ENCODE results near the gene CASTOR1. TPM values are rescaled to one million over a fixed set of nuclear protein-coding genes. Genes with fewer than 3 reads are reported as not detected.

Gene CASTOR1
- total and polyA plus RNA-seq, 4 donors: 12.6 to 26.5 (median 15.3) TPM

DNA sequence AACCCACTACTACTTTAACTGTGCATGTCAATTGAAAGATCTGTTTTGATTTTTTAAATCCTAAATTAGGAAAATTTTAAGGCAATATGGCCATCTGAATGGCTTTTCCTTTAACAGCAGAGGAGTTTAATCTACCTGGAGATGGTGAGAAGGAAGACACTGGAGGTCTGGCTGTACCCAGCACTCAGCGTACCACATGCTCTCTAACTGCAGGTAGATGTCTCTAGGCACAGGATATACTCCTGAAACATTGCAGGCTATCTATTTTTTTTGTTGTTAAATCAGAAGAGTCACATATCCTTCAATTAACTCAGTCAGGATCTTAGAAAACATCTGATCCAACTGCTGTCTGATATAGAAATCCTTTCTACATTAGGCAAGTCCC, 17.3 kb upstream of the CASTOR1 start:
- no peak for TF ChIP-seq CTCF (IDR thresholded peaks at IDR 0.05; ENCODE audit: control extremely low read depth, extremely low read depth)
- 83 to 84% methylated on average over 1 of the region's 1 CpG for WGBS, 2 donors
- no peak for ATAC-seq (ENCODE audit: insufficient read depth, low FRiP score)

DNA sequence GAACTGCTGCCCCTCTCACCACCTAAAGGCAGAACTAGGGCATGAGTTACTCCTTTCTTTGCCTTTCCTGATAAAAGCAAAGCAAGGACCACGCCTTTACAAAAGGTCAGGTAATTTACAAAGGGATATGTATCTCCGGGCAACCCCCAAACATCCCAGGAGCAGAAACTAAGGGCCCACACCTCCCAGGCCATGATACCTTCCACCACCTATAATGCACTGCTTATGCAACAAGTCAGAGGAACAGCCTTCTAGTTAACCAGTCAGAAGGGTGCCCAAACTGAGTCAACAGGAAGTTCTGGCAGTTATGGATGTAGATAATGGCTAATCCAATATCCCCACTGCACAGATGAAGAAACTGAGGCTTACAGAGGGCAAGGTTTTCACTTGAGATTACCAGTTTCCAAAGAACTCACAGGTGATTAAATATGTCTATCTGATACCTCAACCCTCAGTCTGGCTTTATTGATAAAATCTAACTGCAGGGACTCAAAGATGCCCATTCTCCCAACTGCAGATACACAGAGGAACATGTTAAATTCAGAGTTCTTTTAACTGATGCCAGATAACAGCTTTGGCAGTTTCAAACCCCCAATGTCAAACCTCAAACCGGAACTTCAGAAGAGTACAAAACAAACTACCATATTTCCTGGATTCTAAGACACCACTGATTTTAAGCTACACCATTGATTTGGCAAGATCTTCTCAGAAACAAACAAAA, 16.8 kb upstream of the CASTOR1 start:
- Histone ChIP-seq H3K27me3 (ENCODE audit: control insufficient read depth in 3 of 3, insufficient read depth in 3 of 3, low read length in 2 of 3) (no peaks in the 10 kb centered on the region), H3K27ac (ENCODE audit: low read depth in 1 of 2, low read length in 1 of 2) (peak overlapping the region; percentile 67 to 95), H3K4me3 (no peak overlapping the region), H3K4me1 (ENCODE audit: control insufficient read depth in 5 of 5, insufficient read depth in 5 of 5, low read length in 5 of 5) (peaks cover 24 to 62% (median 44%) of the 10 kb centered on the region in 5 donors), H3K9me3 (ENCODE audit: control insufficient read depth in 4 of 4, insufficient read depth in 3 of 4, low read length in 3 of 4) (no peaks in the 10 kb centered on the region), H3K9ac (ENCODE audit: insufficient read depth in 1 of 2, low read length in 2 of 2) (peak overlapping the region in 1 of 2 donors; percentile 52), H3K36me3 (ENCODE audit: control insufficient read depth in 4 of 4, insufficient read depth in 4 of 4, low read length in 4 of 4) (peaks cover 0 to 9% (median 4%) of the 10 kb centered on the region in 4 donors)
- DNase-seq (peak in 1 of 3 donors; percentile 47), ATAC-seq (ENCODE audit: insufficient read depth, low FRiP score) (no peak)
- WGBS, 2 donors: 42% methylated on average over 3 of the region's 3 CpGs
- no peak for TF ChIP-seq CTCF (IDR thresholded peaks at IDR 0.05; ENCODE audit: control extremely low read depth, extremely low read depth)

More for the DNA sequence above, 17.3 kb upstream of the CASTOR1 start:
- no peak overlapping the region for H3K9ac ChIP-seq (ENCODE audit: insufficient read depth in 1 of 2, low read length in 2 of 2)
- H3K27me3 ChIP-seq (ENCODE audit: control insufficient read depth in 3 of 3, insufficient read depth in 3 of 3, low read length in 2 of 3): no peaks in the 10 kb centered on the region
- H3K4me3 ChIP-seq: no peak overlapping the region
- no peak for DNase-seq
- no peaks in the 10 kb centered on the region for H3K9me3 ChIP-seq (ENCODE audit: control insufficient read depth in 4 of 4, insufficient read depth in 3 of 4, low read length in 3 of 4)
- peaks cover 30 to 63% (median 45%) of the 10 kb centered on the region in 5 donors for H3K4me1 ChIP-seq (ENCODE audit: control insufficient read depth in 5 of 5, insufficient read depth in 5 of 5, low read length in 5 of 5)
- peak overlapping the region; percentile 18 to 76 for H3K27ac ChIP-seq (ENCODE audit: low read depth in 1 of 2, low read length in 1 of 2)
- peaks cover 0 to 7% (median 4%) of the 10 kb centered on the region in 4 donors for H3K36me3 ChIP-seq (ENCODE audit: control insufficient read depth in 4 of 4, insufficient read depth in 4 of 4, low read length in 4 of 4)

DNA sequence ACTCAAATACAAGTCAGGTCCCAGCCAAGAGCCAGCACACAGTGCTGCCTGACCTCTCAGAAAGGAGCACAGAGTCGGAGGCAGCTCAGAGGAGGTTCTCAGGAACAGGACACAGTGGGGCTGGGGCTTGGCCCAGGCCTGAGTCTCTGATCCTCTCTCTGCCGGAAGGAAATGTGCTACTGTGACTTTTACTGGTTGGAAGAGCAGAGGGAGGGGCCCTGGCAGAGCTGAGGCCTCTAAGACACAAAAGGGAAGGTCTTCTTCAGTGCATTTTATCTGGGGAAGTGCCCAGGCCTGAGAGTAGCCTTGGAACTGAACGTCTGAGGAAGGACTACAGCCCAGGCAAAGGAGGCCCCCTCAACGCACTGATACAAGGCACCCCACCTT, 16.2 kb upstream of the CASTOR1 start:
- Histone ChIP-seq H3K4me1 (ENCODE audit: control insufficient read depth in 5 of 5, insufficient read depth in 5 of 5, low read length in 5 of 5) (peaks cover 18 to 61% (median 38%) of the 10 kb centered on the region in 5 donors), H3K9ac (ENCODE audit: insufficient read depth in 1 of 2, low read length in 2 of 2) (peak overlapping the region; percentile 51 to 52), H3K27me3 (ENCODE audit: control insufficient read depth in 3 of 3, insufficient read depth in 3 of 3, low read length in 2 of 3) (no peaks in the 10 kb centered on the region), H3K9me3 (ENCODE audit: control insufficient read depth in 4 of 4, insufficient read depth in 3 of 4, low read length in 3 of 4) (no peaks in the 10 kb centered on the region), H3K27ac (ENCODE audit: low read depth in 1 of 2, low read length in 1 of 2) (peak overlapping the region; percentile 67 to 95), H3K4me3 (no peak overlapping the region), H3K36me3 (ENCODE audit: control insufficient read depth in 4 of 4, insufficient read depth in 4 of 4, low read length in 4 of 4) (peaks cover 0 to 13% (median 5%) of the 10 kb centered on the region in 4 donors)
- 4 to 5% methylated on average over 4 of the region's 4 CpGs for WGBS, 2 donors
- DNase-seq (peak in 1 of 3 donors; percentile 72), ATAC-seq (ENCODE audit: insufficient read depth, low FRiP score) (peak; percentile 13)
- TF ChIP-seq CTCF (IDR thresholded peaks at IDR 0.05; ENCODE audit: control extremely low read depth, extremely low read depth): no peak
